ENCODE data around the gene UBE4B.
"Not testable (repeated sequence)": the region's sequence is repeated elsewhere in the genome, so short reads cannot be mapped to it uniquely, and the experiment has no call there.

DNA sequence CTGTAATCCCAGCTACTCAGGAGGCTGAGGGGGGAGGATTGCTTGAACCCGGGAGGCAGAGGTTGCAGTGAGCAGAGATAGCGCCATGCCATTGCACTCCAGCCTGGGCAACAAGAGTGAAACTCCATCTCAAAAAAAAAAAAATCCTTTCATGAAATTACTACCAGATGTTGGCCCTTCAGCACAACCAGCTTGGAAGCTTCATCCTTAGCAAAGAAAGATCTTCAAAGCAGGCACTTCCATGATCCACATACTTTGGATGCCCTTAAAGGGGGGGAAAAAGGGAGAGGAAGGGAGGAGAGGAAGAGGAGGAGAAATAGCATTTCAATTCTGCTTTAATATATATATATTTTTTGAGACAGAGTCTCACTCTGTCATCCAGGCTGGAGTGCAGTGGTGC lies 12.1 kb upstream of the UBE4B start:
- TF ChIP-seq, protein P1, sequence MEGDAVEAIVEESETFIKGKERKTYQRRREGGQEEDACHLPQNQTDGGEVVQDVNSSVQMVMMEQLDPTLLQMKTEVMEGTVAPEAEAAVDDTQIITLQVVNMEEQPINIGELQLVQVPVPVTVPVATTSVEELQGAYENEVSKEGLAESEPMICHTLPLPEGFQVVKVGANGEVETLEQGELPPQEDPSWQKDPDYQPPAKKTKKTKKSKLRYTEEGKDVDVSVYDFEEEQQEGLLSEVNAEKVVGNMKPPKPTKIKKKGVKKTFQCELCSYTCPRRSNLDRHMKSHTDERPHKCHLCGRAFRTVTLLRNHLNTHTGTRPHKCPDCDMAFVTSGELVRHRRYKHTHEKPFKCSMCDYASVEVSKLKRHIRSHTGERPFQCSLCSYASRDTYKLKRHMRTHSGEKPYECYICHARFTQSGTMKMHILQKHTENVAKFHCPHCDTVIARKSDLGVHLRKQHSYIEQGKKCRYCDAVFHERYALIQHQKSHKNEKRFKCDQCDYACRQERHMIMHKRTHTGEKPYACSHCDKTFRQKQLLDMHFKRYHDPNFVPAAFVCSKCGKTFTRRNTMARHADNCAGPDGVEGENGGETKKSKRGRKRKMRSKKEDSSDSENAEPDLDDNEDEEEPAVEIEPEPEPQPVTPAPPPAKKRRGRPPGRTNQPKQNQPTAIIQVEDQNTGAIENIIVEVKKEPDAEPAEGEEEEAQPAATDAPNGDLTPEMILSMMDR (IDR thresholded peaks at IDR 0.05) = not testable (repeated sequence)
- not testable (repeated sequence) for TF ChIP-seq POLR2AphosphoS5, TCF7L2 (IDR thresholded peaks at IDR 0.05; ENCODE audit: low read depth, low read length)
- TF ChIP-seq, protein P2, sequence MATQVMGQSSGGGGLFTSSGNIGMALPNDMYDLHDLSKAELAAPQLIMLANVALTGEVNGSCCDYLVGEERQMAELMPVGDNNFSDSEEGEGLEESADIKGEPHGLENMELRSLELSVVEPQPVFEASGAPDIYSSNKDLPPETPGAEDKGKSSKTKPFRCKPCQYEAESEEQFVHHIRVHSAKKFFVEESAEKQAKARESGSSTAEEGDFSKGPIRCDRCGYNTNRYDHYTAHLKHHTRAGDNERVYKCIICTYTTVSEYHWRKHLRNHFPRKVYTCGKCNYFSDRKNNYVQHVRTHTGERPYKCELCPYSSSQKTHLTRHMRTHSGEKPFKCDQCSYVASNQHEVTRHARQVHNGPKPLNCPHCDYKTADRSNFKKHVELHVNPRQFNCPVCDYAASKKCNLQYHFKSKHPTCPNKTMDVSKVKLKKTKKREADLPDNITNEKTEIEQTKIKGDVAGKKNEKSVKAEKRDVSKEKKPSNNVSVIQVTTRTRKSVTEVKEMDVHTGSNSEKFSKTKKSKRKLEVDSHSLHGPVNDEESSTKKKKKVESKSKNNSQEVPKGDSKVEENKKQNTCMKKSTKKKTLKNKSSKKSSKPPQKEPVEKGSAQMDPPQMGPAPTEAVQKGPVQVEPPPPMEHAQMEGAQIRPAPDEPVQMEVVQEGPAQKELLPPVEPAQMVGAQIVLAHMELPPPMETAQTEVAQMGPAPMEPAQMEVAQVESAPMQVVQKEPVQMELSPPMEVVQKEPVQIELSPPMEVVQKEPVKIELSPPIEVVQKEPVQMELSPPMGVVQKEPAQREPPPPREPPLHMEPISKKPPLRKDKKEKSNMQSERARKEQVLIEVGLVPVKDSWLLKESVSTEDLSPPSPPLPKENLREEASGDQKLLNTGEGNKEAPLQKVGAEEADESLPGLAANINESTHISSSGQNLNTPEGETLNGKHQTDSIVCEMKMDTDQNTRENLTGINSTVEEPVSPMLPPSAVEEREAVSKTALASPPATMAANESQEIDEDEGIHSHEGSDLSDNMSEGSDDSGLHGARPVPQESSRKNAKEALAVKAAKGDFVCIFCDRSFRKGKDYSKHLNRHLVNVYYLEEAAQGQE (IDR thresholded peaks at IDR 0.05; ENCODE audit: insufficient read depth in 1 of 2, low read depth in 2 of 2, low read length in 1 of 2) = not testable (repeated sequence)
